KMS-11 (cell line): ENCODE data around the gene LRFN4.

Experiments
- H2AFZ ChIP-seq: fragments of 200-600 bp; sonication (generic); 2 replicates; pipeline ENCODE4 v1.6.1; 2016; ENCODE audit warnings: antibody characterized with exemption, mixed run types, low read depth
- H3K27ac ChIP-seq: fragments of 200-600 bp; sonication (generic); 2 replicates; pipeline ENCODE4 v1.6.1; 2016; ENCODE audit warnings: mild to moderate bottlenecking, mixed run types
- H3K27me3 ChIP-seq: fragments of 200-600 bp; sonication (generic); 2 replicates; pipeline ENCODE4 v1.6.1; 2017; ENCODE audit warnings: mild to moderate bottlenecking, low read depth, mixed run types, moderate library complexity; ENCODE audit not compliant: insufficient read depth
- H3K36me3 ChIP-seq: fragments of 200-600 bp; sonication (generic); 2 replicates; pipeline ENCODE4 v1.6.1; 2017; ENCODE audit warnings: mild to moderate bottlenecking, mixed run types; ENCODE audit not compliant: insufficient read depth
- H3K4me1 ChIP-seq: fragments of 200-600 bp; sonication (generic); 2 replicates; pipeline ENCODE4 v1.6.1; 2016; ENCODE audit warnings: mild to moderate bottlenecking, low read depth, mixed run types; ENCODE audit not compliant: poor library complexity, severe bottlenecking
- H3K4me2 ChIP-seq: fragments of 200-600 bp; sonication (generic); 2 replicates; pipeline ENCODE4 v1.7.0; 2016; ENCODE audit warnings: mild to moderate bottlenecking, mixed run types
- H3K4me3 ChIP-seq: fragments of 200-600 bp; sonication (generic); IDR thresholded peaks from 2 replicates; pipeline ENCODE4 v1.6.1; 2017; ENCODE audit warnings: low read depth, low read length, mixed read lengths; ENCODE audit not compliant: insufficient read depth
- H3K79me2 ChIP-seq: fragments of 200-600 bp; sonication (generic); 2 replicates; pipeline ENCODE4 v1.6.1; 2016; ENCODE audit warnings: low read depth, mixed run types; ENCODE audit not compliant: insufficient read depth
- H3K9ac ChIP-seq: fragments of 200-600 bp; sonication (generic); 2 replicates; pipeline ENCODE4 v1.6.1; 2016; ENCODE audit warnings: mild to moderate bottlenecking, mixed run types
- H4K20me1 ChIP-seq: fragments of 200-600 bp; sonication (generic); 2 replicates; pipeline ENCODE4 v1.6.1; 2016; ENCODE audit warnings: mild to moderate bottlenecking, mixed run types; ENCODE audit not compliant: insufficient read depth
- CTCF ChIP-seq: fragments of 200-600 bp; sonication (generic); conservative IDR thresholded peaks from 2 replicates; pipeline ENCODE4 v1.6.1; 2017; ENCODE audit warnings: low read depth, mild to moderate bottlenecking, antibody characterized with exemption, low read length, moderate library complexity, mixed read lengths

The LRFN4 gene

GRCh38 chr11:66882561-66883015 lies 25.7 kb downstream of the LRFN4 start:
- Histone ChIP-seq H3K9ac (no peak overlapping the region), H3K4me2 (no peak overlapping the region), H3K4me3 (no peak overlapping the region)

GRCh38 chr11:66883016-66883965 lies 26.4 kb downstream of the LRFN4 start:
- H4K20me1 ChIP-seq = no peaks in the 10 kb centered on the region
- no peaks in the 10 kb centered on the region for H3K79me2 ChIP-seq
- peak overlapping the region; percentile 28; the same call in 1 of the 2 replicates for H2AFZ ChIP-seq
- no peaks in the 10 kb centered on the region for H3K36me3 ChIP-seq
- H3K4me2 ChIP-seq = no peak overlapping the region
- H3K27me3 ChIP-seq = no peaks in the 10 kb centered on the region
- no peak overlapping the region for H3K9ac ChIP-seq
- no peak overlapping the region for H3K27ac ChIP-seq
- peaks cover 27% of the 10 kb centered on the region for H3K4me1 ChIP-seq
- TF ChIP-seq CTCF = peak; percentile 67
- no peak overlapping the region for H3K4me3 ChIP-seq

More at GRCh38 chr11:66882561-66883015, 25.7 kb downstream of the LRFN4 start:
- no peak for TF ChIP-seq CTCF
- H3K27me3 ChIP-seq = no peaks in the 10 kb centered on the region
- H2AFZ ChIP-seq = no peak overlapping the region
- H3K27ac ChIP-seq = no peak overlapping the region
- peaks cover 27% of the 10 kb centered on the region for H3K4me1 ChIP-seq
- H3K79me2 ChIP-seq = no peaks in the 10 kb centered on the region
- H3K36me3 ChIP-seq = no peaks in the 10 kb centered on the region
- no peaks in the 10 kb centered on the region for H4K20me1 ChIP-seq

GRCh38 chr11:66884443-66884842 lies 27.6 kb downstream of the LRFN4 start:
- no peaks in the 10 kb centered on the region for H3K36me3 ChIP-seq
- no peak overlapping the region for H3K9ac ChIP-seq
- no peaks in the 10 kb centered on the region for H3K27me3 ChIP-seq
- H4K20me1 ChIP-seq = no peaks in the 10 kb centered on the region
- TF ChIP-seq CTCF = no peak
- no peak overlapping the region for H3K4me2 ChIP-seq
- no peak overlapping the region for H3K4me3 ChIP-seq
- H3K27ac ChIP-seq = no peak overlapping the region
- H2AFZ ChIP-seq = no peak overlapping the region
- peaks cover 27% of the 10 kb centered on the region for H3K4me1 ChIP-seq
- H3K79me2 ChIP-seq = no peaks in the 10 kb centered on the region

- TF ChIP-seq CTCF = no peak
- Histone ChIP-seq H3K4me2 (no peak overlapping the region), H4K20me1 (no peaks in the 10 kb centered on the region), H3K4me3 (no peak overlapping the region), H3K79me2 (no peaks in the 10 kb centered on the region), H3K36me3 (no peaks in the 10 kb centered on the region), H3K27ac (no peak overlapping the region), H2AFZ (no peak overlapping the region), H3K9ac (no peak overlapping the region), H3K4me1 (peaks cover 28% of the 10 kb centered on the region), H3K27me3 (no peaks in the 10 kb centered on the region)
Measured at GRCh38 chr11:66885469-66885868, 28.6 kb downstream of the LRFN4 start.
